ENCODE measurements around the gene ZP2.

ZP2 gene

DNA sequence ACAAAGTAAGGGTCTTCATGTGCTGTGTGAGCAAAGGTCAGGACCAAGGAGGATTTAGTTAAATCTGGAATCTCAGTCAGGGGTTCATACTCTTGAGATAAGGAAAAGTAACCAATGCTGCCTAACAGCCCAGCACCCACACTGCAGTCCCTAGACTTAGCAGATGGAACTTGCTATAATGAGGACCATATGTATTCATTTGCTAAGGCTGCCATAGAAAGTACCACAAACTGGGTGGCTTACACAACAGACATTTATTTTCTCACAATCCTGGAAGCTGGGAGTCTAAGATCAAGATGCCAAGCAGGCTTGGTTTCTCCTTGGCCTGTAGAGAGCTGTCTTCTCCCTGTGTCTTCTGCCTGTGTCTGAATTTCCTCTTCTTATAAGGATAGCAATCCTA is 20.8 kb downstream of the ZP2 start:
- CTCF ChIA-PET = interaction anchor here (3.6 to 3.7 kb wide), 2 partner anchors 88 to 110 kb away, joined by 41 to 44 read pairs; partner anchors contain the start of gene CRYM

DNA sequence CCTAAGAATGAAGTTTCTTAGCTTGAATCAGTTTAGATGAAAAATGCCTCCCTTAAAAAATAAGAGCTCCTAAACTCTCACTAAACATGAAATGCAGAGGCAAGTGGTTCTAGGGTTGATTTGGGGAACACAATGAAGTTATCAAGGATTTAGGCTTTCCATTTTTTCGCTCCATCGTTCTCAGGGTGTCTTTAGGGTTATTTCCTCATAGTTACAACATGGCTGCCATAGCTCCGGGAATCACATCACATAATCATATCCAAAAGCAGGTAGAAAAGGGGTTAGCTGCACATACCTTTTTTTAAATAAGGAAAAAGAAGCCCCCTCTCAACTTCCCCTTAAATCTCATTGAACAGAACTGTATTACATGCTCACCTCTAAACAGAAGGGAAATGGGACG is 21.4 kb downstream of the ZP2 start:
- no peaks in the 10 kb centered on the region; the same call in 1 of the 2 replicates for H3K9me3 ChIP-seq (ENCODE audit: control insufficient read depth, insufficient read depth, low read depth, low read length)
- H3K36me3 ChIP-seq (ENCODE audit: control insufficient read depth in 2 of 2, insufficient read depth in 1 of 2, low read length in 2 of 2) = no peaks in the 10 kb centered on the region
- no peaks in the 10 kb centered on the region for H3K4me1 ChIP-seq (ENCODE audit: control insufficient read depth, insufficient read depth, low read length)
- no peak overlapping the region for H3K27ac ChIP-seq (ENCODE audit: extremely low read depth, low read depth, low read length)
- no peak overlapping the region for H3K4me3 ChIP-seq (ENCODE audit: low read depth, low read length)
- ChIA-PET CTCF (interaction anchor here (0.8 to 3.7 kb wide), 5 partner anchors 68 to 111 kb away, joined by 3 to 44 read pairs (median 4); partner anchors contain the start of gene CRYM), POLR2A (no interaction called here)
- TF ChIP-seq KLF10 (tag by site-specific recombination; IDR thresholded peaks at IDR 0.05) (no peak), ZNF140 (tag by site-specific recombination; IDR thresholded peaks at IDR 0.05) (no peak), HOXA7 (CRISPR knock-in tag; IDR thresholded peaks at IDR 0.05; ENCODE audit: borderline replicate concordance) (no peak), ZNF112 (tag by site-specific recombination; IDR thresholded peaks at IDR 0.05) (no peak), ZNF501 (tag by site-specific recombination; IDR thresholded peaks at IDR 0.05) (no peak), ZNF146 (tag by site-specific recombination; IDR thresholded peaks at IDR 0.05) (no peak), OSR2 (tag by site-specific recombination; IDR thresholded peaks at IDR 0.05) (no peak), ZNF433 (tag by site-specific recombination; IDR thresholded peaks at IDR 0.05; ENCODE audit: low read depth) (no peak), ZNF768 (tag by site-specific recombination; IDR thresholded peaks at IDR 0.05) (no peak), SETDB1 (IDR thresholded peaks at IDR 0.05; ENCODE audit: insufficient read length, low read length) (peak; percentile 61), ZNF561 (tag by site-specific recombination; IDR thresholded peaks at IDR 0.05; ENCODE audit: borderline replicate concordance) (no peak), ZNF19 (tag by site-specific recombination; IDR thresholded peaks at IDR 0.05; ENCODE audit: low read depth) (no peak)
- TF ChIP-seq, protein P1, sequence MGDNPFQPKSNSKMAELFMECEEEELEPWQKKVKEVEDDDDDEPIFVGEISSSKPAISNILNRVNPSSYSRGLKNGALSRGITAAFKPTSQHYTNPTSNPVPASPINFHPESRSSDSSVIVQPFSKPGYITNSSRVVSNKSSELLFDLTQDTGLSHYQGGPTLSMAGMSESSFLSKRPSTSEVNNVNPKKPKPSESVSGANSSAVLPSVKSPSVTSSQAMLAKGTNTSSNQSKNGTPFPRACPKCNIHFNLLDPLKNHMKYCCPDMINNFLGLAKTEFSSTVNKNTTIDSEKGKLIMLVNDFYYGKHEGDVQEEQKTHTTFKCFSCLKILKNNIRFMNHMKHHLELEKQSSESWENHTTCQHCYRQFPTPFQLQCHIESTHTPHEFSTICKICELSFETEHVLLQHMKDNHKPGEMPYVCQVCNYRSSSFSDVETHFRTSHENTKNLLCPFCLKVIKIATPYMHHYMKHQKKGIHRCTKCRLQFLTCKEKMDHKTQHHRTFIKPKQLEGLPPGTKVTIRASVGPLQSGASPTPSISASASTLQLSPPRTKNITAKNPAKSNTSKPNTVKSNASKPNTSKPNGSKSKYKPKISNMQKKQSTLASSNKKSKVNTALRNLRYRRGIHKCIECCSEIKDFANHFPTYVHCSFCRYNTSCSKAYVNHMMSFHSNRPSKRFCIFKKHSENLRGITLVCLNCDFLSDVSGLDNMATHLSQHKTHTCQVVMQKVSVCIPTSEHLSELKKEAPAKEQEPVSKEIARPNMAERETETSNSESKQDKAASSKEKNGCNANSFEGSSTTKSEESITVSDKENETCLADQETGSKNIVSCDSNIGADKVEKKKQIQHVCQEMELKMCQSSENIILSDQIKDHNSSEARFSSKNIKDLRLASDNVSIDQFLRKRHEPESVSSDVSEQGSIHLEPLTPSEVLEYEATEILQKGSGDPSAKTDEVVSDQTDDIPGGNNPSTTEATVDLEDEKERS (tag by site-specific recombination; IDR thresholded peaks at IDR 0.05) = peak; percentile 90
- TF ChIP-seq, protein P2, sequence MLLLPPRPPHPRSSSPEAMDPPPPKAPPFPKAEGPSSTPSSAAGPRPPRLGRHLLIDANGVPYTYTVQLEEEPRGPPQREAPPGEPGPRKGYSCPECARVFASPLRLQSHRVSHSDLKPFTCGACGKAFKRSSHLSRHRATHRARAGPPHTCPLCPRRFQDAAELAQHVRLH (tag by site-specific recombination; IDR thresholded peaks at IDR 0.05) = 0 out of 2 replicates have a peak, but pooled peaks have one; percentile 48
- TF ChIP-seq, protein P3, sequence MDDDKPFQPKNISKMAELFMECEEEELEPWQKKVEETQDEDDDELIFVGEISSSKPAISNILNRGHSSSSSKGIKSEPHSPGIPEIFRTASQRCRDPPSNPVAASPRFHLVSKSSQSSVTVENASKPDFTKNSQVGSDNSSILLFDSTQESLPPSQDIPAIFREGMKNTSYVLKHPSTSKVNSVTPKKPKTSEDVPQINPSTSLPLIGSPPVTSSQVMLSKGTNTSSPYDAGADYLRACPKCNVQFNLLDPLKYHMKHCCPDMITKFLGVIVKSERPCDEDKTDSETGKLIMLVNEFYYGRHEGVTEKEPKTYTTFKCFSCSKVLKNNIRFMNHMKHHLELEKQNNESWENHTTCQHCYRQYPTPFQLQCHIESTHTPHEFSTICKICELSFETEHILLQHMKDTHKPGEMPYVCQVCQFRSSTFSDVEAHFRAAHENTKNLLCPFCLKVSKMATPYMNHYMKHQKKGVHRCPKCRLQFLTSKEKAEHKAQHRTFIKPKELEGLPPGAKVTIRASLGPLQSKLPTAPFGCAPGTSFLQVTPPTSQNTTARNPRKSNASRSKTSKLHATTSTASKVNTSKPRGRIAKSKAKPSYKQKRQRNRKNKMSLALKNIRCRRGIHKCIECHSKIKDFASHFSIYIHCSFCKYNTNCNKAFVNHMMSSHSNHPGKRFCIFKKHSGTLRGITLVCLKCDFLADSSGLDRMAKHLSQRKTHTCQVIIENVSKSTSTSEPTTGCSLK (tag by site-specific recombination; IDR thresholded peaks at IDR 0.05) = no peak
- TF ChIP-seq, protein P4, sequence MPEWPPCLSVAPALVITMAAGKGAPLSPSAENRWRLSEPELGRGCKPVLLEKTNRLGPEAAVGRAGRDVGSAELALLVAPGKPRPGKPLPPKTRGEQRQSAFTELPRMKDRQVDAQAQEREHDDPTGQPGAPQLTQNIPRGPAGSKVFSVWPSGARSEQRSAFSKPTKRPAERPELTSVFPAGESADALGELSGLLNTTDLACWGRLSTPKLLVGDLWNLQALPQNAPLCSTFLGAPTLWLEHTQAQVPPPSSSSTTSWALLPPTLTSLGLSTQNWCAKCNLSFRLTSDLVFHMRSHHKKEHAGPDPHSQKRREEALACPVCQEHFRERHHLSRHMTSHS (tag by site-specific recombination; IDR thresholded peaks at IDR 0.05) = no peak

More for the DNA sequence above, 20.8 kb downstream of the ZP2 start:
- Histone ChIP-seq H3K4me3 (ENCODE audit: low read depth, low read length) (no peak overlapping the region), H3K36me3 (ENCODE audit: control insufficient read depth in 2 of 2, insufficient read depth in 1 of 2, low read length in 2 of 2) (no peaks in the 10 kb centered on the region), H3K4me1 (ENCODE audit: control insufficient read depth, insufficient read depth, low read length) (no peaks in the 10 kb centered on the region), H3K9me3 (ENCODE audit: control insufficient read depth, insufficient read depth, low read depth, low read length) (no peaks in the 10 kb centered on the region; the same call in 1 of the 2 replicates), H3K27ac (ENCODE audit: extremely low read depth, low read depth, low read length) (no peak overlapping the region)
- TF ChIP-seq HOXC10 (CRISPR knock-in tag; IDR thresholded peaks at IDR 0.05) = no peak
- TF ChIP-seq, protein P5, sequence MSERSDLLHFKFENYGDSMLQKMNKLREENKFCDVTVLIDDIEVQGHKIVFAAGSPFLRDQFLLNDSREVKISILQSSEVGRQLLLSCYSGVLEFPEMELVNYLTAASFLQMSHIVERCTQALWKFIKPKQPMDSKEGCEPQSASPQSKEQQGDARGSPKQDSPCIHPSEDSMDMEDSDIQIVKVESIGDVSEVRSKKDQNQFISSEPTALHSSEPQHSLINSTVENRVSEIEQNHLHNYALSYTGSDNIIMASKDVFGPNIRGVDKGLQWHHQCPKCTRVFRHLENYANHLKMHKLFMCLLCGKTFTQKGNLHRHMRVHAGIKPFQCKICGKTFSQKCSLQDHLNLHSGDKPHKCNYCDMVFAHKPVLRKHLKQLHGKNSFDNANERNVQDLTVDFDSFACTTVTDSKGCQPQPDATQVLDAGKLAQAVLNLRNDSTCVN (tag by site-specific recombination; optimal IDR thresholded peaks at IDR 0.05) = no peak
- no peak for TF ChIP-seq ZNF214 (tag by site-specific recombination; IDR thresholded peaks at IDR 0.05; ENCODE audit: borderline replicate concordance)
- no peak for TF ChIP-seq ZNF473 (tag by site-specific recombination; IDR thresholded peaks at IDR 0.05)
- TF ChIP-seq KLF10 (tag by site-specific recombination; IDR thresholded peaks at IDR 0.05) = no peak
- TF ChIP-seq ZNF76 (tag by site-specific recombination; IDR thresholded peaks at IDR 0.05; ENCODE audit: borderline replicate concordance, low read depth) = no peak
- TF ChIP-seq SP7 (tag by site-specific recombination; IDR thresholded peaks at IDR 0.05) = no peak
- TF ChIP-seq, protein P2 (tag by site-specific recombination; IDR thresholded peaks at IDR 0.05) = no peak
- TF ChIP-seq, protein P6, sequence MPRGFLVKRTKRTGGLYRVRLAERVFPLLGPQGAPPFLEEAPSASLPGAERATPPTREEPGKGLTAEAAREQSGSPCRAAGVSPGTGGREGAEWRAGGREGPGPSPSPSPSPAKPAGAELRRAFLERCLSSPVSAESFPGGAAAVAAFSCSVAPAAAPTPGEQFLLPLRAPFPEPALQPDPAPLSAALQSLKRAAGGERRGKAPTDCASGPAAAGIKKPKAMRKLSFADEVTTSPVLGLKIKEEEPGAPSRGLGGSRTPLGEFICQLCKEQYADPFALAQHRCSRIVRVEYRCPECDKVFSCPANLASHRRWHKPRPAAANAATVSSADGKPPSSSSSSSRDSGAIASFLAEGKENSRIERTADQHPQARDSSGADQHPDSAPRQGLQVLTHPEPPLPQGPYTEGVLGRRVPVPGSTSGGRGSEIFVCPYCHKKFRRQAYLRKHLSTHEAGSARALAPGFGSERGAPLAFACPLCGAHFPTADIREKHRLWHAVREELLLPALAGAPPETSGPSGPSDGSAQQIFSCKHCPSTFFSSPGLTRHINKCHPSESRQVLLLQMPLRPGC (tag by site-specific recombination; IDR thresholded peaks at IDR 0.05) = no peak
- no peak for TF ChIP-seq ZNF266 (tag by site-specific recombination; IDR thresholded peaks at IDR 0.05; ENCODE audit: low read depth)
- TF ChIP-seq ZNF133 (tag by site-specific recombination; IDR thresholded peaks at IDR 0.05) = no peak
- TF ChIP-seq ZBTB8A (tag by site-specific recombination; IDR thresholded peaks at IDR 0.05) = no peak
- no peak for TF ChIP-seq ZNF707 (tag by site-specific recombination; IDR thresholded peaks at IDR 0.05)
- no peak for TF ChIP-seq ZXDB (tag by site-specific recombination; IDR thresholded peaks at IDR 0.05)
- TF ChIP-seq ZNF341 (tag by site-specific recombination; IDR thresholded peaks at IDR 0.05; ENCODE audit: low read depth) = no peak
- TF ChIP-seq ZNF660 (tag by site-specific recombination; IDR thresholded peaks at IDR 0.05) = no peak
- no peak for TF ChIP-seq MZF1 (tag by site-specific recombination; IDR thresholded peaks at IDR 0.05; ENCODE audit: borderline replicate concordance)
- POLR2A ChIA-PET = no interaction called here

Measured in HEK293 (cell line).